AG09309 (cell line): Measurements from ENCODE around the gene RASGRF1.

Source experiments
- DNase-seq: peaks from one replicate; pipeline ENCODE4 v3.0.0-alpha.2; 2010; ENCODE audit warnings: low read depth
- H3K4me3 ChIP-seq: 2 replicates; pipeline ENCODE4 v1.5.1; 2011; ENCODE audit warnings: mild to moderate bottlenecking, low read depth, low read length, moderate library complexity; ENCODE audit not compliant: control insufficient read depth
- CTCF ChIP-seq: IDR thresholded peaks from 2 replicates; pipeline ENCODE4 v1.5.1; 2011; ENCODE audit warnings: mild to moderate bottlenecking, low read depth, low read length, inconsistent platforms; ENCODE audit not compliant: insufficient read depth, control insufficient read depth; ENCODE audit errors: missing control alignments

Gene RASGRF1

GRCh38 chr15:79051941-79052731 lies 38.4 kb downstream of the RASGRF1 start:
- H3K4me3 ChIP-seq = no peak overlapping the region
- DNase-seq = no peak

GRCh38 chr15:79051029-79051428 lies 39.6 kb downstream of the RASGRF1 start:
- no peak overlapping the region for H3K4me3 ChIP-seq
- TF ChIP-seq CTCF = no peak
- no peak for DNase-seq

More at GRCh38 chr15:79051941-79052731, 38.4 kb downstream of the RASGRF1 start:
- TF ChIP-seq CTCF = no peak

- no peak overlapping the region for H3K4me3 ChIP-seq
- no peak for TF ChIP-seq CTCF
- DNase-seq = no peak
Observed at GRCh38 chr15:79050341-79050740, 40.2 kb downstream of the RASGRF1 start.

- TF ChIP-seq CTCF = no peak
Observed at GRCh38 chr15:79049416-79049815, 41.2 kb downstream of the RASGRF1 start.

GRCh38 chr15:79047676-79048439 lies 42.7 kb downstream of the RASGRF1 start:
- H3K4me3 ChIP-seq = no peak overlapping the region
- TF ChIP-seq CTCF = no peak
- DNase-seq = no peak

More at GRCh38 chr15:79049416-79049815, 41.2 kb downstream of the RASGRF1 start:
- DNase-seq = no peak
- H3K4me3 ChIP-seq = no peak overlapping the region

- H3K4me3 ChIP-seq = no peak overlapping the region
- TF ChIP-seq CTCF = no peak
- no peak for DNase-seq
Observed at GRCh38 chr15:79046691-79047404, 43.7 kb downstream of the RASGRF1 start.
